Measurements from ENCODE around the gene CALCOCO1. TPM values are rescaled to one million over a fixed set of nuclear protein-coding genes. Genes with fewer than 3 reads are reported as not detected.
A peak's percentile ranks its signal among the peaks of the same experiment; 100 is the strongest.

CALCOCO1 gene
- 209 TPM for total RNA-seq
- polyA plus RNA-seq: 100 to 1,000 TPM in 3 of 4 donors, 10 to 100 TPM in 1; 91.5 to 119 (median 112) TPM

DNA sequence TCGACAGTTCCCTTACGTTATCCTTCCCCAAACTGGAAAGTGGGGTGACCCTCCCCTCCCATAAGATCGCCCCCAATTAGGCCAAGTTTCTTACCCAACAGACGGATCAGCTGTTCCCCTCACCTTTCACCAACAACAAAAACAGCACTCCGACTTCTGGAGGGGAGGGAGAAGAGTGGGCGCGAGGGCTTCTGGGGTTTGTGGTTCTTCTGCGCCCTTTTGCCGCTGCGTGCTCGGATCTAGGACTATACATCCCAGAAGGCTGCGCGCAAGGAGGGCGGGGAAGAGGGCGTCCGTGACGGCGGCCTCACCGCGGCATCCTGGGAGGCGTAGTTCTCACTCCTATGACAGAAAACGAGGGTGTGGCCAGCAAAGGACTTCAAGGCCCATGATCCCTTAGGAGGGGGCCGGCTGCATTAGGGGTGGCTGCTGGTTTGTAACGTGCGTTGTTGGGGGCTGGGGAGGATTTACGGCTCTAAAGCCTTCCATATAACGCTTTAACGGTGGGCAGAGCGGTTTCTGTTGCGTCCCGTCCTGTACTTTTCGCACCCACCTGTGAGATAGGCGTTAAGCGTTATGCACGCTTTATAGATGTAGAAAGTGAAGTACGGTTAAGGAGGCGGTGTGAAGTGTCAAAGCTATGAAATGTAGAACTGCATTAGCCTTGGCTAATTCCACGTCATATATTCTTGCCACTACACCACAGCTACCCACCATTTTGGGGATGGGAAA lies at the start of gene CALCOCO1:
TSS of gene CALCOCO1 (minus strand) at position 143 of the 732 bp plus-strand sequence. CDS start 2,210 bp downstream, outside the sequence.
- H3K27ac Mint-ChIP-seq: peak within 1 kb of the TSS; percentile 67 to 97 (median 95)
- peak within 1 kb of the TSS; percentile 75 for H3K27ac ChIP-seq (ENCODE audit: insufficient read depth, low read length, poor library complexity, severe bottlenecking)
- no peaks in the 10 kb centered on the region for H3K9me3 Mint-ChIP-seq

GRCh38 chr12:53776872-53777271 lies 49.6 kb upstream of the CALCOCO1 start:
- Mint-ChIP-seq H3K36me3 (no peaks in the 10 kb centered on the region), H3K4me3 (no peak overlapping the region), H3K9me3 (peaks cover 0 to 1% (median 0%) of the 10 kb centered on the region in 7 donors), H3K27ac (no peak overlapping the region), H3K27me3 (peaks cover 52% of the 10 kb centered on the region), H3K4me1 (no peaks in the 10 kb centered on the region)
- H3K4me3 ChIP-seq (ENCODE audit: low read depth, low read length): no peak overlapping the region
- ATAC-seq (ENCODE audit: low read depth in 2 of 2): no peak
- no peaks in the 10 kb centered on the region for H3K4me1 ChIP-seq (ENCODE audit: control insufficient read depth, insufficient read depth, low read length, poor library complexity, severe bottlenecking)
- H3K9me3 ChIP-seq (ENCODE audit: control insufficient read depth in 2 of 2, low read length in 2 of 2): no peaks in the 10 kb centered on the region
- H3K36me3 ChIP-seq (ENCODE audit: control insufficient read depth, insufficient read depth, low read length): no peaks in the 10 kb centered on the region
- no peak for DNase-seq
- no peak overlapping the region for H3K27ac ChIP-seq (ENCODE audit: insufficient read depth, low read length, poor library complexity, severe bottlenecking)
- H3K27me3 ChIP-seq (ENCODE audit: control insufficient read depth, insufficient read depth, low read length): peaks cover 20% of the 10 kb centered on the region

More for the DNA sequence above, at the start of gene CALCOCO1:
- Mint-ChIP-seq H3K27me3 (peaks cover 9% of the 10 kb centered on the region), H3K36me3 (peaks cover 29% of the 10 kb centered on the region), H3K4me3 (peak within 1 kb of the TSS; percentile 90 to 99 (median 94)), H3K4me1 (peaks cover 0 to 38% (median 17%) of the 10 kb centered on the region in 4 donors)
- Histone ChIP-seq H3K4me3 (ENCODE audit: low read depth, low read length) (peak within 1 kb of the TSS; percentile 95), H3K27me3 (ENCODE audit: control insufficient read depth, insufficient read depth, low read length) (no peaks in the 10 kb centered on the region), H3K4me1 (ENCODE audit: control insufficient read depth, insufficient read depth, low read length, poor library complexity, severe bottlenecking) (peaks cover 25% of the 10 kb centered on the region), H3K9me3 (ENCODE audit: control insufficient read depth in 2 of 2, low read length in 2 of 2) (no peaks in the 10 kb centered on the region), H3K36me3 (ENCODE audit: control insufficient read depth, insufficient read depth, low read length) (peaks cover 26% of the 10 kb centered on the region)
- peak; percentile 99 for ATAC-seq (ENCODE audit: low read depth in 2 of 2)
- peak; percentile 96 to 100 (median 97) for DNase-seq

DNA sequence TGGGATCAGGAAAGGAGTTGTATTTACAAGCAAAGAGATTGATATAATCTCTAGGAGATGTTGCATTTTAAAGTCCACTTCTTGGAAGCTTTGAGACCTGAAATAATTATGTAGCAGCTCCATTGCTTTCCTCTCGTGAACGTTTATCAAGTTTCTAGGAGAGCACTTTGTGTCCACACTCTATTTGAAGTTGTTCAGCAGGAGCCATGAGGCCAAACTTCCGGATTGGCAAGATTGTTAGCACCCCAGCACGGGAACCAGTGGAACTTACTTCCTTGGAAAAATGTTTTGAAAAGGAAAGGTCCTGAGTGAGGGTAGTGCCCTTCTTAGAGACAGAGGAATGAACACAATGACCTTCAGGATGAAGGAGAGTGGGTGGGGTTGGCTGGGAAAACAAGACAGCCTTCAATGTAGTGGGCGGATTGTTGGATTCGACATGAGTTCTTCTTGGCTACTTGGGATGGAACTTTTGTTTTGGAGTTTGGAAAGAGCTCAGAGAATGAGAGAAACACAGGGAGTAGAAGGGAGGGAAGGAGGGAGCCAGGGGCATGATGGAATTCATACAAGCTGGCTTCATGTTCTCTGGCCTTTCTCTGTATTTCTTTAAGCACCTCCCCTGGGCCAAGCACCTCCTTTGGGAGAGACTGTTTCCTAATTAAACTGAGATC lies 48.4 kb upstream of the CALCOCO1 start:
- Histone ChIP-seq H3K4me1 (ENCODE audit: control insufficient read depth, insufficient read depth, low read length, poor library complexity, severe bottlenecking) (no peaks in the 10 kb centered on the region), H3K27me3 (ENCODE audit: control insufficient read depth, insufficient read depth, low read length) (peaks cover 21% of the 10 kb centered on the region), H3K36me3 (ENCODE audit: control insufficient read depth, insufficient read depth, low read length) (no peaks in the 10 kb centered on the region), H3K9me3 (ENCODE audit: control insufficient read depth in 2 of 2, low read length in 2 of 2) (no peaks in the 10 kb centered on the region), H3K27ac (ENCODE audit: insufficient read depth, low read length, poor library complexity, severe bottlenecking) (no peak overlapping the region), H3K4me3 (ENCODE audit: low read depth, low read length) (no peak overlapping the region)
- no peak overlapping the region for H3K4me3 Mint-ChIP-seq
- no peak overlapping the region for H3K27ac Mint-ChIP-seq
- ATAC-seq (ENCODE audit: low read depth in 2 of 2) (no peak), DNase-seq (no peak)
- no peaks in the 10 kb centered on the region for H3K36me3 Mint-ChIP-seq
- H3K27me3 Mint-ChIP-seq: peaks cover 46% of the 10 kb centered on the region
- no peaks in the 10 kb centered on the region for H3K4me1 Mint-ChIP-seq
- H3K9me3 Mint-ChIP-seq: peaks cover 0 to 1% (median 0%) of the 10 kb centered on the region in 7 donors

- Histone ChIP-seq H3K36me3 (ENCODE audit: control insufficient read depth, insufficient read depth, low read length) (no peaks in the 10 kb centered on the region), H3K4me1 (ENCODE audit: control insufficient read depth, insufficient read depth, low read length, poor library complexity, severe bottlenecking) (no peaks in the 10 kb centered on the region), H3K27ac (ENCODE audit: insufficient read depth, low read length, poor library complexity, severe bottlenecking) (no peak overlapping the region), H3K9me3 (ENCODE audit: control insufficient read depth in 2 of 2, low read length in 2 of 2) (no peaks in the 10 kb centered on the region), H3K4me3 (ENCODE audit: low read depth, low read length) (no peak overlapping the region), H3K27me3 (ENCODE audit: control insufficient read depth, insufficient read depth, low read length) (peaks cover 26% of the 10 kb centered on the region)
- Mint-ChIP-seq H3K4me3 (no peak overlapping the region), H3K4me1 (no peaks in the 10 kb centered on the region), H3K27ac (no peak overlapping the region), H3K36me3 (no peaks in the 10 kb centered on the region), H3K27me3 (peaks cover 62% of the 10 kb centered on the region), H3K9me3 (peaks cover 0 to 2% (median 0%) of the 10 kb centered on the region in 7 donors)
- DNase-seq (no peak), ATAC-seq (ENCODE audit: low read depth in 2 of 2) (no peak)
Observed at GRCh38 chr12:53770281-53770680, 43.0 kb upstream of the CALCOCO1 start.

DNA sequence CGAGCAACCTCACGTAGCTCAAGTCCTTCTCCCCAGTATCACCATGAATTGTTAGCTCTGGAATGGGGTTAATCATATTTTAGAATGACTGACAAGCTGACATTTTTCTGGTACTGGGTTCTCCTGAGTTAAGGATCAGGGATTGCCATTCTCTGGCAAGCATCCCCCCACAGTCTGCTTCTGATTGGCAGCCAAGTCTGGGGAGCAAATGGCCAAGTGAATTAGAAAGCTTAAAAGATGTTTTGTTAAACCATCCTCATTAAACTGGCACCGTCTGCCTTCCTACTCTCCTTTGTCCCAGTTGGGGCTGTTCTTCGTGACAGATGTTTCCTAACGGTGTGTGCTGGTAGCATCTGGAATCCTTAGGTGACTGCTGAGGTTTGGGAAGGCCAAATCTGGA lies 41.7 kb upstream of the CALCOCO1 start:
- no peaks in the 10 kb centered on the region for H3K36me3 Mint-ChIP-seq
- no peaks in the 10 kb centered on the region for H3K4me1 Mint-ChIP-seq
- H3K27me3 Mint-ChIP-seq: peaks cover 69% of the 10 kb centered on the region
- no peak overlapping the region for H3K27ac Mint-ChIP-seq
- H3K27ac ChIP-seq (ENCODE audit: insufficient read depth, low read length, poor library complexity, severe bottlenecking): no peak overlapping the region
- H3K9me3 ChIP-seq (ENCODE audit: control insufficient read depth in 2 of 2, low read length in 2 of 2): no peaks in the 10 kb centered on the region
- peaks cover 0 to 4% (median 0%) of the 10 kb centered on the region in 7 donors for H3K9me3 Mint-ChIP-seq
- H3K36me3 ChIP-seq (ENCODE audit: control insufficient read depth, insufficient read depth, low read length): no peaks in the 10 kb centered on the region
- no peak overlapping the region for H3K4me3 Mint-ChIP-seq
- ATAC-seq (ENCODE audit: low read depth in 2 of 2) (no peak), DNase-seq (no peak)
- H3K4me1 ChIP-seq (ENCODE audit: control insufficient read depth, insufficient read depth, low read length, poor library complexity, severe bottlenecking): no peaks in the 10 kb centered on the region
- peaks cover 30% of the 10 kb centered on the region for H3K27me3 ChIP-seq (ENCODE audit: control insufficient read depth, insufficient read depth, low read length)
- no peak overlapping the region for H3K4me3 ChIP-seq (ENCODE audit: low read depth, low read length)

- H3K36me3 ChIP-seq (ENCODE audit: control insufficient read depth, insufficient read depth, low read length): no peaks in the 10 kb centered on the region
- H3K4me1 Mint-ChIP-seq: no peaks in the 10 kb centered on the region
- peaks cover 0 to 3% (median 0%) of the 10 kb centered on the region in 7 donors for H3K9me3 Mint-ChIP-seq
- H3K9me3 ChIP-seq (ENCODE audit: control insufficient read depth in 2 of 2, low read length in 2 of 2): no peaks in the 10 kb centered on the region
- no peak overlapping the region for H3K27ac ChIP-seq (ENCODE audit: insufficient read depth, low read length, poor library complexity, severe bottlenecking)
- H3K4me3 ChIP-seq (ENCODE audit: low read depth, low read length): no peak overlapping the region
- no peak overlapping the region for H3K4me3 Mint-ChIP-seq
- H3K27me3 ChIP-seq (ENCODE audit: control insufficient read depth, insufficient read depth, low read length): peaks cover 45% of the 10 kb centered on the region
- no peaks in the 10 kb centered on the region for H3K36me3 Mint-ChIP-seq
- DNase-seq (no peak), ATAC-seq (ENCODE audit: low read depth in 2 of 2) (no peak)
- H3K4me1 ChIP-seq (ENCODE audit: control insufficient read depth, insufficient read depth, low read length, poor library complexity, severe bottlenecking): no peaks in the 10 kb centered on the region
- no peak overlapping the region for H3K27ac Mint-ChIP-seq
- H3K27me3 Mint-ChIP-seq: peaks cover 79% of the 10 kb centered on the region
Observed at GRCh38 chr12:53766881-53767280, 39.6 kb upstream of the CALCOCO1 start.

- H3K36me3 ChIP-seq (ENCODE audit: control insufficient read depth, insufficient read depth, low read length): no peaks in the 10 kb centered on the region
- H3K4me3 ChIP-seq (ENCODE audit: low read depth, low read length): no peak overlapping the region
- peaks cover 0 to 3% (median 0%) of the 10 kb centered on the region in 7 donors for H3K9me3 Mint-ChIP-seq
- ATAC-seq (ENCODE audit: low read depth in 2 of 2) (no peak), DNase-seq (no peak)
- H3K4me1 ChIP-seq (ENCODE audit: control insufficient read depth, insufficient read depth, low read length, poor library complexity, severe bottlenecking): no peaks in the 10 kb centered on the region
- H3K27ac ChIP-seq (ENCODE audit: insufficient read depth, low read length, poor library complexity, severe bottlenecking): no peak overlapping the region
- peaks cover 43% of the 10 kb centered on the region for H3K27me3 ChIP-seq (ENCODE audit: control insufficient read depth, insufficient read depth, low read length)
- no peaks in the 10 kb centered on the region for H3K36me3 Mint-ChIP-seq
- no peaks in the 10 kb centered on the region for H3K9me3 ChIP-seq (ENCODE audit: control insufficient read depth in 2 of 2, low read length in 2 of 2)
- no peak overlapping the region for H3K27ac Mint-ChIP-seq
- no peak overlapping the region for H3K4me3 Mint-ChIP-seq
- H3K4me1 Mint-ChIP-seq: no peaks in the 10 kb centered on the region
- H3K27me3 Mint-ChIP-seq: peaks cover 81% of the 10 kb centered on the region
Observed at GRCh38 chr12:53765891-53766290, 38.6 kb upstream of the CALCOCO1 start.
